Measurements from ENCODE around the gene CHIA. TPM values are rescaled to one million over a fixed set of nuclear protein-coding genes. Genes with fewer than 3 reads are reported as not detected.
A peak's percentile ranks its signal among the peaks of the same experiment; 100 is the strongest.

The CHIA gene
- total RNA-seq, 2 donors from 2014 or later, result not detected

DNA sequence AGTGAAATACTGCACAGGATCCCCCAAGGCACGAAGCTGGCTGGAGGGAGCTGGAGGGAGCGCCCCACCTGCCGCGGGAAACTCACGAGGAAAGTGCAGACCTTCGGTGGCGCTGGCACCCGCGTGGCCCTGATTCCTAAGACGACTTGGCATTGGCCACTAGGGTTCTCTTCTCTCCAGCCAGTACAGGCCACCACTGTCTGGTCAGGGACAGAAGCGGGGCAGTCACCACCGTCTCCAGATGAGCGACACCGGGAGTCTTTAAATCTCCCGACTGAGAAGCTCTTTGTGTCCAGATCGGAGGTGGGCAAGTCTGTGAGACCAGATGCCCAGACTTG is 19.2 kb upstream of the CHIA start:
- H3K27me3 Mint-ChIP-seq (ENCODE audit: insufficient read depth), result peaks cover 8% of the 10 kb centered on the region
- TF ChIP-seq, protein P1, sequence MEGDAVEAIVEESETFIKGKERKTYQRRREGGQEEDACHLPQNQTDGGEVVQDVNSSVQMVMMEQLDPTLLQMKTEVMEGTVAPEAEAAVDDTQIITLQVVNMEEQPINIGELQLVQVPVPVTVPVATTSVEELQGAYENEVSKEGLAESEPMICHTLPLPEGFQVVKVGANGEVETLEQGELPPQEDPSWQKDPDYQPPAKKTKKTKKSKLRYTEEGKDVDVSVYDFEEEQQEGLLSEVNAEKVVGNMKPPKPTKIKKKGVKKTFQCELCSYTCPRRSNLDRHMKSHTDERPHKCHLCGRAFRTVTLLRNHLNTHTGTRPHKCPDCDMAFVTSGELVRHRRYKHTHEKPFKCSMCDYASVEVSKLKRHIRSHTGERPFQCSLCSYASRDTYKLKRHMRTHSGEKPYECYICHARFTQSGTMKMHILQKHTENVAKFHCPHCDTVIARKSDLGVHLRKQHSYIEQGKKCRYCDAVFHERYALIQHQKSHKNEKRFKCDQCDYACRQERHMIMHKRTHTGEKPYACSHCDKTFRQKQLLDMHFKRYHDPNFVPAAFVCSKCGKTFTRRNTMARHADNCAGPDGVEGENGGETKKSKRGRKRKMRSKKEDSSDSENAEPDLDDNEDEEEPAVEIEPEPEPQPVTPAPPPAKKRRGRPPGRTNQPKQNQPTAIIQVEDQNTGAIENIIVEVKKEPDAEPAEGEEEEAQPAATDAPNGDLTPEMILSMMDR (conservative IDR thresholded peaks at IDR 0.05), result no peak
- no peaks in the 10 kb centered on the region for H3K4me1 ChIP-seq (ENCODE audit: control insufficient read depth, insufficient read depth, low read length)
- H3K36me3 Mint-ChIP-seq (ENCODE audit: low read depth), result no peaks in the 10 kb centered on the region
- peak; percentile 53 for DNase-seq
- peak overlapping the region; percentile 15 for H3K4me3 Mint-ChIP-seq
- WGBS, 2 experiments (ENCODE audit: insufficient coverage in 1 of 2, insufficient read length in 1 of 2), result 75 to 85% methylated on average over 14 to 16 of the region's 16 CpGs
- H3K36me3 ChIP-seq (ENCODE audit: control insufficient read depth, insufficient read depth, low read length), result no peaks in the 10 kb centered on the region
- H3K4me3 ChIP-seq (ENCODE audit: low read length), result no peak overlapping the region
- peaks cover 12% of the 10 kb centered on the region for H3K4me1 Mint-ChIP-seq
- no peaks in the 10 kb centered on the region for H3K27me3 ChIP-seq (ENCODE audit: control insufficient read depth, insufficient read depth, low read length, poor library complexity, severe bottlenecking)
- peaks cover 3% of the 10 kb centered on the region for H3K9me3 Mint-ChIP-seq
- H3K9ac ChIP-seq (ENCODE audit: extremely low read depth, low read length, poor library complexity, severe bottlenecking), result no peak overlapping the region
- no peak overlapping the region for H3K27ac Mint-ChIP-seq
- H3K27ac ChIP-seq (ENCODE audit: low read depth, low read length), result no peak overlapping the region
- peaks cover 4% of the 10 kb centered on the region for H3K9me3 ChIP-seq (ENCODE audit: control insufficient read depth, low read length)

DNA sequence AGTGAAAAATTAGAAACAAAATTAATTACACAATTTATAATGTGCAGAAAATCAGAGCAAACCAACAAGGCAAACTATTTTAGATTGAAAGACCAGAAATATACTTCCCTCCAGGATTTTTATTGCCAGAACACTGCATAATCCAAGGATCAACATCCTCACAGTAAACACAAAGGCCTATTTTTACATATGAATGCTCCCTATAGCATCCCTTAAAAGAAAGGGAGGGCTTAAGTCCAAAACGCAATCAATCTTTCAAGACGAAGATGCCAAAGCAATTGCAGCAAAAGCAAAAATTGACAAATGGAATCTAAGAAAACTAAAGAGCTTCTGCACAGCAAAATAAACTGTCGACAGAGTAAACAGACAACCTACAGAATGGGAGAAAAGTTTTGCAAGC is 18.6 kb upstream of the CHIA start:
- Histone ChIP-seq H3K4me3 (ENCODE audit: low read length) (no peak overlapping the region), H3K9ac (ENCODE audit: extremely low read depth, low read length, poor library complexity, severe bottlenecking) (no peak overlapping the region), H3K27ac (ENCODE audit: low read depth, low read length) (no peak overlapping the region), H3K27me3 (ENCODE audit: control insufficient read depth, insufficient read depth, low read length, poor library complexity, severe bottlenecking) (no peaks in the 10 kb centered on the region), H3K4me1 (ENCODE audit: control insufficient read depth, insufficient read depth, low read length) (no peaks in the 10 kb centered on the region), H3K9me3 (ENCODE audit: control insufficient read depth, low read length) (peaks cover 10% of the 10 kb centered on the region), H3K36me3 (ENCODE audit: control insufficient read depth, insufficient read depth, low read length) (no peaks in the 10 kb centered on the region)
- DNase-seq, result no peak
- Mint-ChIP-seq H3K36me3 (ENCODE audit: low read depth) (no peaks in the 10 kb centered on the region), H3K9me3 (peaks cover 10% of the 10 kb centered on the region), H3K4me3 (no peak overlapping the region), H3K27ac (no peak overlapping the region), H3K27me3 (ENCODE audit: insufficient read depth) (peaks cover 8% of the 10 kb centered on the region), H3K4me1 (peaks cover 11% of the 10 kb centered on the region)
- 40 to 66% methylated on average over 2 to 3 of the region's 3 CpGs for WGBS, 2 experiments (ENCODE audit: insufficient coverage in 1 of 2, insufficient read length in 1 of 2)
- TF ChIP-seq, protein P1 (conservative IDR thresholded peaks at IDR 0.05), result no peak

- no peak overlapping the region for H3K4me3 ChIP-seq (ENCODE audit: low read length)
- H3K27ac ChIP-seq (ENCODE audit: low read depth, low read length), result no peak overlapping the region
- H3K4me3 Mint-ChIP-seq, result no peak overlapping the region
- no peak overlapping the region for H3K9ac ChIP-seq (ENCODE audit: extremely low read depth, low read length, poor library complexity, severe bottlenecking)
- H3K4me1 Mint-ChIP-seq, result peaks cover 17% of the 10 kb centered on the region
- no peaks in the 10 kb centered on the region for H3K36me3 Mint-ChIP-seq (ENCODE audit: low read depth)
- H3K4me1 ChIP-seq (ENCODE audit: control insufficient read depth, insufficient read depth, low read length), result peaks cover 2% of the 10 kb centered on the region
- H3K36me3 ChIP-seq (ENCODE audit: control insufficient read depth, insufficient read depth, low read length), result no peaks in the 10 kb centered on the region
- peaks cover 21% of the 10 kb centered on the region for H3K9me3 ChIP-seq (ENCODE audit: control insufficient read depth, low read length)
- no peaks in the 10 kb centered on the region for H3K27me3 ChIP-seq (ENCODE audit: control insufficient read depth, insufficient read depth, low read length, poor library complexity, severe bottlenecking)
- TF ChIP-seq, protein P1 (conservative IDR thresholded peaks at IDR 0.05), result no peak
- peaks cover 13% of the 10 kb centered on the region for H3K27me3 Mint-ChIP-seq (ENCODE audit: insufficient read depth)
- 99 to 100% methylated on average over 1 to 3 of the region's 4 CpGs for WGBS, 2 experiments (ENCODE audit: insufficient coverage in 1 of 2, insufficient read length in 1 of 2)
- DNase-seq, result no peak
- peaks cover 10% of the 10 kb centered on the region for H3K9me3 Mint-ChIP-seq
- no peak overlapping the region for H3K27ac Mint-ChIP-seq
These were observed 16.0 kb upstream of the CHIA start for GRCh38 chr1:111274653-111275052.
